ENCODE results near the gene DCST1.

- TF ChIP-seq CTCF (IDR thresholded peaks at IDR 0.05; ENCODE audit: low read depth, low read length) (no peak), MYC (IDR thresholded peaks at IDR 0.05; ENCODE audit: low read depth, low read length) (no peak)
These were observed 40.0 kb downstream of the DCST1 start for GRCh38 chr1:155073377-155074242.
